Bone marrow (tissue), 2 donors: ENCODE results near the gene CALML3.

ENCODE experiments used
- DNase-seq, 2 donors: peaks; one replicate each; lab custom pipeline; 2025; lab: John Stamatoyannopoulos, UW

Gene CALML3

GRCh38 chr10:5540080-5540479, 15.3 kb downstream of the CALML3 start:
- DNase-seq, result no peak

GRCh38 chr10:5540891-5541290, 16.1 kb downstream of the CALML3 start:
- no peak for DNase-seq

GRCh38 chr10:5542100-5542499, 17.3 kb downstream of the CALML3 start:
- no peak for DNase-seq

DNA sequence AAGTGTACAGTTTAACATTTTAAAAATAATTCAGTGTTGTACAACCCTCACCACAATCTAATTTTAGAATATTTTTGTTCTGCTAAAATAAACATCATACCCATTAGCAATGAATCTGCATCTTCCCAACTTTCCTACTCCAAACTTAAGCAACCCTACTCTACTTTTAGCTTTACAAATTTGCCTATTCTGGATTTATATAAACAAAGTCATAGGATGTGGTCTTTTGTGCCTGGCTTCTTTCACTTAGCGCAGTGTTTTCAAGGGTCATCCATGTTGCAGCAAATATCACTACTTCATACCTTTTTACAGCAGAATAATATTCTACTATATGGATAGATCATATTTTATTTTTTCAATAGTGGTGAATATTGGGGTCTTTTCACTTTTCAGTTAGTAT, 18.9 kb downstream of the CALML3 start:
- no peak for DNase-seq

DNA sequence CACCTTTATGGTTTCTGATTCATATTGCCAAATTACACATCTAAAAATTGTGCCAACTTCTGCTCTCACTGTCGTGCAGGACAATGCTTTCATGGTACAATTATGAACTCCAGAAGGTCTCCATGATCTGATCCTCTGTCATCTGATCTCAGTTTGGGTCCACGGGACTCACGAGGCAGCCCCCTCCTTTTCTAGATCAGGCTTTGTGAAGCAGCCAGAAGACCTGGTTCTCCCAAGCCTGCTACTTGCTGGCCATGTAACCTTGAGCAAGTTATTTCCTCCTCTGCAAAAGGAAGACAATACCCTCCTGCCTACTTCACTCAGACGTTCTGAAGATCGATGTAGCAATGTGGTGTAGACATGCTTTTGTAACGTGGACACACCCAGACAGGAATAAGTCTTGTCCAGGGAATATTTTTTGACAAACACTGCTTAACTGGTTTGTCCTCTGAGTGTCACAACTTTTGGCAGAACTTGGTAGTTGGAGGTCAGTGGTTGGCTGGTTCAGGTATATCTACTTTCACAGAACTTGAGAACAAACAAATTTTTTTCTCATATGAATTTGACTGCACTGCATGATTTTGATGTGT, 19.6 kb downstream of the CALML3 start:
- DNase-seq, result no peak

DNA sequence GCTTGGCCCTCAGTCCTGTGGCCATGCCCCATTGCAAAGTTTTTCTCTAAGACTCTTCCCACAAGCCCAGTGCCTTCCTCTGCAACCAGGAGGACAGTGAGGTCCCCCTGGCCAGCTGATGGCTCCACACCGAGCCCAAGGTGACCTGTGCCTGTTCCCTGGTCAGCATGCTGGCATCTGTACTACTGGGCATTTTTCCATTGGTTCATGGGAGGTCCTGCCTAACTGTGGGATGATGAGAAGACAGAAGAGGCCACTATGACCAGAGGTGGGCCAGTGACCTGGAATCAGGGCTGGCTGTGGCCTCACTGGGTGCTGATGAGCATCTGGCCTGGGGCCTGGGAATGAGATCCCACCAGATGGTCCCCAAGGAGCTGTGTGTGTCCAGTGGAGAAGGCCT, 20.2 kb downstream of the CALML3 start:
- no peak for DNase-seq

- no peak for DNase-seq
Observed at GRCh38 chr10:5545426-5545777, 20.6 kb downstream of the CALML3 start.

- no peak for DNase-seq
Observed at GRCh38 chr10:5545778-5546710, 21.3 kb downstream of the CALML3 start.

DNA sequence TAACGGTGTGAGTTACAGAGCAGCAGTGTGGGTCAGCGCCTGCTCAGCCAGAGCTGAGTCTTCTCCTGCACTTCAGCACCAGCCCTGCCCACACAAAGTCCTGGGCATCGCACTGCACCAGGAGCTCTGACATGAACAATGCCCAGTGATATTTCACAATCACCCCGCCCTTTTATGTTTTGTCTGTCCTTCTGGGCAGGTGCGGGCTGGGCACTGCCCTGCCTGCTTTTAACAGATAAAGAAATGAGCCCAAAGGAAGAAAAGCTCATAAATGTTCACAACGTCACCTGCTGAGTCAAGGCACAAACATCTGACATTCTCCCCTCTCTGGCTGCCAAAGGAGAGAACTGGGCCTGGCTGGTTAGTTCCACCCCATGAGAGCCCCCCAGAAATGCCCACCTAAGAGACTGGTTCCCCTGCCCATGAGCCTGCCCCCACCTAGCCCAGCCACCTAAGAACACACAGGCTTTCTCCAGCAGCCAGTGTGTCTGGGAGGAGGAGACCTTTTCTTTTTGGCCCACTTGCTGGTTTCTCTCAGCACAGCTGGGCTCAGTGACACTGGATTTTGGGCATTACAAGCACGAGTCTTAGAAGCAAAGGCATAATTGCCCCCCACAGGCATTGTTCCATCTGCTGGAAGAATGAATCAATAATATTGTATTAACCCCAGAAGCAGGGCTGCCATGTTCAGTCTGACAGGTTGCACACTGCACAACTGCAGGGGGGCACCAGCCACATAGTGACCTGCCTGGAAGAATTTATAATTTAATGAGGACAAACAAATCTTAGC, 22.3 kb downstream of the CALML3 start:
- DNase-seq, result no peak

- DNase-seq, result no peak
Observed at GRCh38 chr10:5547681-5547930, 22.8 kb downstream of the CALML3 start.

DNA sequence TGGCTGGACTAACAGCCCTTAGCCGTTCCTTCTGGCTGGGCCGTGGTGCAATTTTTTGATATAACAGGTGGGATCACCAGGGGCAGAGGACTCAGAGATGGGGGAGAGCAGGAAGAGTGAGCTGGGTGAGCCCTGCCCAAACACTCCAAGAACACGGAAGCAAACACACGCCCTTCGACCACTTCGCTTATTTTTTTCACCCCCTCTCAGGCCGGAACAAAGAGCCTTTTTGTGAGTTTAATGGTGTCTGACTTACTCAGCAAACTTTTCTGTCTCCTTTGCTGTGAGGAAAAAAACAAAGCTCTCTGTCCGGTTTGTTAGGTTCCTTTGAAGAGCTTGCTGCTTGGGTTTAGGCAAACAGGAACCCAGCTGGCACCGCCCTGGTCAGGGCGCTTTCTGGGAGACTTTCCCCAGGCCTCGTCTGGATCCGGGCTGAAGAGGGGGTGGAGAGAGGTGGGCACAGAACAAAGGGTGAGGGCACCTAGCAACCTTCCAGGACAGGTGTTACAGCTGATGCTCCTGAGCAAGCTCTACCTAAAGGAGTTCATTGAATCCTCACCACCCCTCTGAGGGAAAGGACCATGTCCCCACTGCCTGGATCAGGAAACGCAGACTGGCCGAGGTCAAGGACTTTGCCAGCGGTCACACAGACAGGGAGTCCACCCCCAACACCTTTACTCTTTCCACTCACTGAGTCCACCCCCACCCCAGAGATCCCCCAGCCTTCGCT, 23.3 kb downstream of the CALML3 start:
- DNase-seq, result no peak

DNA sequence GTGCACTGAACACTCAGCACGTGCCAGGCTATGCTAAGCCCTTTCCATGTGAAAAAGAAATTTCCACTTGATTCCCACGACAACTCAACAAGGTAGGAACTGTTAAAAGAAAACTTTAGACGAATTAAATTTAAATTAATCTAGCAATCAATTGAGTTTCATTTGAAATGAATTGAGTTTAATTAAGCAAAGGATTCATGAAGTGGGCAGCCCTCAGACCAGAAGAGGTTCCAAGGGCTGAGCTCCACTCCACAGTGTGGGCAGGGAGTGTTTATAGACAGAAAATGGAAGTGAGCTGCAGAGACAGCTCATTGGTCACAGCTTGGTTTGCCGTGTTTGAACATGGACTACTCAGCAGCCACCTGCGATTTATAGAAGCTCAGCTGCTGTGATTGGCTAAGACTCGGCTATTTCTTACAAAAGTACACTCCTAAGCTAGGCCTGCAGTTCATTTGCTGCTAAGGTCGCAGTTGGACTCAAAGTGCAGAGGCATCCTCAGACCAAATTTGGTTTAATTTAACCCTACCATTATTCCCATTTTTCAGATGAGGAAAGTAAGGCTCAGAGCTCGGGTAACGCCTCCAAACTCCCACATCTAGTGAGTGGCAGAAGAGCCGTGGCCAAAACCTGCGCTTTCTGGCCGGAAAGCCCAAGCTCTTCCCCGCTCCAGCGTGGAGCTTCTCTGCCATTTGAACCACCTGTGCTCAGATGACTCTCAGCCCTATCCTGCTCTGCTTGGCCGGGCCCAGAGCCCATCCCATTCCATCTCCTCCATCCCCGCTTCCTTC, 24.9 kb downstream of the CALML3 start:
- DNase-seq, result no peak

DNA sequence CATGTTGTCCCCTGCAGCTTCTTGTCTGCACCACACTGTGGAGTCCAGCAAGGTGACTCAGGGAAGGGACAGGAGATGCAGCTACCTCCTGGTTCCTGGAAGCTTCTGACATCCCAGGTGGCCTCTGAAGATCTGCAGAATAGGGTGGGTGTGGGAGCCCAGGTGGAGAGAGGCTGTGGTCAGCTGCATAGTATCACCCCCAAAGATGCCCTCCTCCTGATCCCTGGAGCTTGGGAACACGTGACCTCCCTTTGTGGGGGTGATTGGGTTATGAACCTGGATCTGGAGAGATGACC, 25.4 kb downstream of the CALML3 start:
- DNase-seq, result no peak

GRCh38 chr10:5550621-5551530, 26.1 kb downstream of the CALML3 start:
- DNase-seq, result no peak

DNA sequence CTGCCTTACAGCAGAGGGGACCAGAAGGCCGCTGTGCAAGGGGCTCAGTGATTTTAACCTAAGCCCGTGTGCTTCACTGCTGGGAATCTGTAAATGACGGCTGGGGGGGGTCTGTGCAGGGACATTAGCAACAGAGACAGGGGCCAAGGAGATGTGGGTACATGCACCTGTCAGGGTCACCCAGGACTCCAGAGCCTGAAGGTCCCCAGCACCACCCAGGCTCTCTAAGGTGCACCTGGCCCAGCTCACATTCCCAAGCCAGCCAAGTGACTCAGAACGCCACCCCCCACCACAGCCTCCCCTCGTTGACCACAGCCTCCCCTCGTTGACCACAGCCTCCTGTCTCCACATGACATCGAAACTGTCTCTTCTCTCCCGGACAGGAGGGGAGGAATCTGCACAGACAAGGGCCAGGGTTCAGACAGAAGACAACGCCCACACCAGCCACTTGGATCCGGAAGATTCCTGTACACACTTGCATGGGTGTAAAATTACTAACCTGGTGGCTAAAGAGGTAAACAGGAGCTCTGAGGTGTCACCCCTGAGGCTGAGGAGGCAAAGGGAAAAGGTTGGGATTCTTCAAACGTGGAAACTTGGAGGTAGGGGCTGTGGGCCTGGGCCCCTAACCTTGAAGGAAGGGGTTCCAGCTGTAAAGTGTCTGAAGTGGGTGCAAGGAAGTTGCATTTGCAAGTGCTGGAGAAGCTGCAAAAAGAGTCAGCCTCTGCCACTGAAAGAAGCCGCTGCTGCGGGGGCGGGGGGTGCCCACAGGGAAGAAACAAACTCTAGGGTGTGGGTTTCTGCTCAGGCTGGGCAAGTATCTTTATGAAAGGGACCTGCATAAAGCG, 27.0 kb downstream of the CALML3 start:
- DNase-seq, result no peak

- DNase-seq, result no peak
Observed at GRCh38 chr10:5552376-5553321, 27.9 kb downstream of the CALML3 start.

DNA sequence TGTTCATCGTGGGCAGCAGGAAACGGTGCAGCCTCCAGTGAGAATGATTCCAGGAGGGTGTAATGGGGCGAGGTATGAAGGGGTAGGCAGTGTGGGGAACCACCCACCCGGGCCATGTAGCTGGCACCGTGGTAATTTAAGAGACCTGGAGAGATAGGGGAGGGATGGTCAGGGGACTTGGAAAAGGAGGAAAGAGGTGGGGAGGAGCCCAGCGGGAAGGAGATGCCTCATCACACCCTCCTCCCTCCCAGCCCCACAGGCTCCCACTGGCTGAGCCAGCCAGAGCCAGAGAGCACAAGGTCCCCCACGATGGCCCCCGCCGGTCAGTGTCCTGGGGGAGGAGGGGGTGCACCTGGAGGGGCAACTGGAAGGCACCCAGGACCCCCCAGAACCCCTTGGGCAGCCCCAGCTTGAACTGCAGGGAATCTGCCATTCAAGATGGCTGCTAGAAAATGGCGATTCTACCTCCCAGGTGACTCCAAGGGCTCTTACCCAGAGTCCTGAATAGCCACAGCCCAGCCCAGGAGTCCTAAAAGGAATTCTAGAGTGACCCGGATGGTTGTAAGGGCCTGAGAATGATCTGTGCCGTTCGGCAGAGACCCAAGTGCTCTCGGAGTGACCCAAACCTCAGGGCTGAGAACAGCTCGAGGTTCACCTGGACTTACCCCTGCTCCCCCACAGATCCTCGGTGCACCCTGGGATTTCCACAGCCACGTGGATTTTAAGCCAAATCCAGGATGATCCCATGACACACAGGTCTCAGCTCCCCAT, 28.8 kb downstream of the CALML3 start:
- no peak for DNase-seq

GRCh38 chr10:5555021-5555510, 30.3 kb downstream of the CALML3 start:
- no peak for DNase-seq
